KMS-11 (cell line): ENCODE data around the gene KIF17.

ENCODE experiments used
- H2AFZ ChIP-seq: fragments of 200-600 bp; sonication (generic); 2 replicates; pipeline ENCODE4 v1.6.1; 2016; ENCODE audit warnings: antibody characterized with exemption, mixed run types, low read depth
- H3K27ac ChIP-seq: fragments of 200-600 bp; sonication (generic); 2 replicates; pipeline ENCODE4 v1.6.1; 2016; ENCODE audit warnings: mild to moderate bottlenecking, mixed run types
- H3K27me3 ChIP-seq: fragments of 200-600 bp; sonication (generic); 2 replicates; pipeline ENCODE4 v1.6.1; 2017; ENCODE audit warnings: mild to moderate bottlenecking, low read depth, mixed run types, moderate library complexity; ENCODE audit not compliant: insufficient read depth
- H3K36me3 ChIP-seq: fragments of 200-600 bp; sonication (generic); 2 replicates; pipeline ENCODE4 v1.6.1; 2017; ENCODE audit warnings: mild to moderate bottlenecking, mixed run types; ENCODE audit not compliant: insufficient read depth
- H3K4me1 ChIP-seq: fragments of 200-600 bp; sonication (generic); 2 replicates; pipeline ENCODE4 v1.6.1; 2016; ENCODE audit warnings: mild to moderate bottlenecking, low read depth, mixed run types; ENCODE audit not compliant: poor library complexity, severe bottlenecking
- H3K4me2 ChIP-seq: fragments of 200-600 bp; sonication (generic); 2 replicates; pipeline ENCODE4 v1.7.0; 2016; ENCODE audit warnings: mild to moderate bottlenecking, mixed run types
- H3K4me3 ChIP-seq: fragments of 200-600 bp; sonication (generic); IDR thresholded peaks from 2 replicates; pipeline ENCODE4 v1.6.1; 2017; ENCODE audit warnings: low read depth, low read length, mixed read lengths; ENCODE audit not compliant: insufficient read depth
- H3K79me2 ChIP-seq: fragments of 200-600 bp; sonication (generic); 2 replicates; pipeline ENCODE4 v1.6.1; 2016; ENCODE audit warnings: low read depth, mixed run types; ENCODE audit not compliant: insufficient read depth
- H3K9ac ChIP-seq: fragments of 200-600 bp; sonication (generic); 2 replicates; pipeline ENCODE4 v1.6.1; 2016; ENCODE audit warnings: mild to moderate bottlenecking, mixed run types
- H4K20me1 ChIP-seq: fragments of 200-600 bp; sonication (generic); 2 replicates; pipeline ENCODE4 v1.6.1; 2016; ENCODE audit warnings: mild to moderate bottlenecking, mixed run types; ENCODE audit not compliant: insufficient read depth
- TF ChIP-seq, protein P1 (sequence below): fragments of 200-600 bp; sonication (generic); conservative IDR thresholded peaks from 2 replicates; pipeline ENCODE4 v1.6.1; 2017; ENCODE audit warnings: low read depth, mild to moderate bottlenecking, antibody characterized with exemption, low read length, moderate library complexity, mixed read lengths

Gene KIF17

DNA sequence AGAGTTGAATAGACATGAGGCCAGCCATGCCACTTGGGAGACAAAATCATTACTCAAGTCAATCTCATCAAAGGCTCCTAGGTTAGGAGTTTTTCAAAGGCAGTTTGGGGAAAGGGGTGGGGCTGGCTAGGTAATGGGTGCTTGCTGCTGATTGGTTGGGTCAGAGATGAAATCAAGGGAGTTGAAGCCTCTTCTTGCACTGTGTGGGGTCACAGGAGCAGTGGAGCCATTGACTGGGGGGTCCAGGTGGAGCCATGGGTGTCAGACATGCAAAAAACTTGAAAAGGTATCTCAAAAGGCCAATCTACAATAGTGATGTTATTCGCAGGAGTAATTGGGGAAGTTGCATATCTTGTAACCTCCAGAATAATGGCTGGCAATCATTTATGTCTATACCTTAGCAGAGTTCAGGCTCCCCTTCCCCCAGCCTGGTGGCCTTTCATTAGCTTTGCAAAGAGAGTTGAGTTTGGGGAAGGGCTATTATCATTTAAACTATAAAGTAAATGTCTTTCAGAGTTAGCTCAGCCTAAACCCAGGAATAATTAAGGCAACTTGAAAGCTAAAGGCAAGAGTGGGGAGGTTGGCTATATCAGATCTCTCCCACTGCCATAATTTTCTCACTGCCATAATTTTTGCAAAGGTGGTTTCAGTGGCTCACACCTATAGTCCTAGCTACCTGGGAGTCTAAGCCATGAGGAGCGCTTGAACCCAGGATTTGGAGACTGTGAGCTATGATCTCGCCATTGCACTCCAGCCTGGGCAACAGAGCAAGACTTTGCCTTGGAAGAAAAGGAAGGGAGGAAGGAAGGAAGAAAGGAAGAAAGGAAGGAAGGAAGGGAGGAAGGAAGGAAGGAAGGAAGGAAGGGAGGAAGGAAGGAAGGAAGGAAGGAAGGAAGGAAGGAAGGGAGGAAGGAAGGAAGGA is 92.4 kb downstream of the KIF17 start:
- H3K9ac ChIP-seq: no peak overlapping the region
- no peaks in the 10 kb centered on the region for H3K4me1 ChIP-seq
- TF ChIP-seq, protein P1, sequence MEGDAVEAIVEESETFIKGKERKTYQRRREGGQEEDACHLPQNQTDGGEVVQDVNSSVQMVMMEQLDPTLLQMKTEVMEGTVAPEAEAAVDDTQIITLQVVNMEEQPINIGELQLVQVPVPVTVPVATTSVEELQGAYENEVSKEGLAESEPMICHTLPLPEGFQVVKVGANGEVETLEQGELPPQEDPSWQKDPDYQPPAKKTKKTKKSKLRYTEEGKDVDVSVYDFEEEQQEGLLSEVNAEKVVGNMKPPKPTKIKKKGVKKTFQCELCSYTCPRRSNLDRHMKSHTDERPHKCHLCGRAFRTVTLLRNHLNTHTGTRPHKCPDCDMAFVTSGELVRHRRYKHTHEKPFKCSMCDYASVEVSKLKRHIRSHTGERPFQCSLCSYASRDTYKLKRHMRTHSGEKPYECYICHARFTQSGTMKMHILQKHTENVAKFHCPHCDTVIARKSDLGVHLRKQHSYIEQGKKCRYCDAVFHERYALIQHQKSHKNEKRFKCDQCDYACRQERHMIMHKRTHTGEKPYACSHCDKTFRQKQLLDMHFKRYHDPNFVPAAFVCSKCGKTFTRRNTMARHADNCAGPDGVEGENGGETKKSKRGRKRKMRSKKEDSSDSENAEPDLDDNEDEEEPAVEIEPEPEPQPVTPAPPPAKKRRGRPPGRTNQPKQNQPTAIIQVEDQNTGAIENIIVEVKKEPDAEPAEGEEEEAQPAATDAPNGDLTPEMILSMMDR: no peak
- no peak overlapping the region for H3K27ac ChIP-seq
- H3K27me3 ChIP-seq: peaks cover 14% of the 10 kb centered on the region; the same call in 1 of the 2 replicates
- H4K20me1 ChIP-seq: no peaks in the 10 kb centered on the region
- H3K4me2 ChIP-seq: no peak overlapping the region
- H3K4me3 ChIP-seq: no peak overlapping the region
- no peaks in the 10 kb centered on the region for H3K79me2 ChIP-seq
- no peak overlapping the region for H2AFZ ChIP-seq
- H3K36me3 ChIP-seq: no peaks in the 10 kb centered on the region

DNA sequence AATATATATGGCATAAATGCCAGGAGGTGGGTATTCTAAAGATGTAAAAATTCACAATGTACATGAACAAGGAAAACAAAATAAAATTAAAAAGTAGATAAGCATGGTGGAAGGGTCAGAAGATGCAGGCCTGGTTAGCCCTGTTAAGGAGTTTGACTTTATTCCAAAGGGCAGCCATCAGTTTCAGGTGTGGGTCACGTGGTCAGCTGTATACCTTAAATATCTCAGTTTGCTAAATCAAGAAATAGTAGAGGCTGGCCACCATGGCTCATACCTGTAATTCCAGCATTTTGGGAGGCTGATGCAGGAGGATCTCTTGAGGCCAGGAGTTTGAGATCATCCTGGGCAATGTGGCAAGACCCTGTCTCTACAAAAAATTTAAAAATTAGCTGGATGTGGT is 93.1 kb downstream of the KIF17 start:
- TF ChIP-seq, protein P1: no peak
- H3K79me2 ChIP-seq: no peaks in the 10 kb centered on the region
- H3K4me1 ChIP-seq: no peaks in the 10 kb centered on the region
- H3K4me3 ChIP-seq: no peak overlapping the region
- no peak overlapping the region for H3K4me2 ChIP-seq
- no peak overlapping the region for H3K9ac ChIP-seq
- H3K27ac ChIP-seq: no peak overlapping the region
- no peak overlapping the region for H2AFZ ChIP-seq
- H4K20me1 ChIP-seq: no peaks in the 10 kb centered on the region
- no peaks in the 10 kb centered on the region for H3K36me3 ChIP-seq
- peaks cover 14% of the 10 kb centered on the region; the same call in 1 of the 2 replicates for H3K27me3 ChIP-seq

DNA sequence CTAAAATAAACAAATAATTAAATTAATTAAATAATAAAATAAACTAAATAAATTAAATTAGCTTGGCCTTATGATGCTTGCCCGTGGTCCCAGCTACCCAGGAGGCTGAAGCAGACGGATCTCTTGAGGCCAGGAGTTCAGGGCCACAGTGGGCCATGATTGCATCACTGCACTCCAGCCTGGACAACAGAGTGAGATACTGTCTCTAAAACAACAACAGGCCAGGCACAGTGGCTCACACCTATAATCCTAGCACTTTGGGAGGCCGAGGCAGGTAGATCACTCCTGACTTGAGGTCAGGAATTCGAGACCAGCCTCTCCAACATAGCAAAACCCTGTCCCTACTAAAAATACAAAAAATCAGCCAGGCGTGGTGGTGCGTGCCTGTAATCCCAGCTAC is 96.8 kb downstream of the KIF17 start:
- H3K27ac ChIP-seq: no peak overlapping the region
- no peaks in the 10 kb centered on the region for H4K20me1 ChIP-seq
- TF ChIP-seq, protein P1: no peak
- H2AFZ ChIP-seq: no peak overlapping the region
- H3K4me3 ChIP-seq: no peak overlapping the region
- no peak overlapping the region for H3K9ac ChIP-seq
- H3K27me3 ChIP-seq: peaks cover 19% of the 10 kb centered on the region; the same call in 1 of the 2 replicates
- H3K4me1 ChIP-seq: no peaks in the 10 kb centered on the region
- no peaks in the 10 kb centered on the region for H3K79me2 ChIP-seq
- H3K36me3 ChIP-seq: no peaks in the 10 kb centered on the region
- no peak overlapping the region for H3K4me2 ChIP-seq

DNA sequence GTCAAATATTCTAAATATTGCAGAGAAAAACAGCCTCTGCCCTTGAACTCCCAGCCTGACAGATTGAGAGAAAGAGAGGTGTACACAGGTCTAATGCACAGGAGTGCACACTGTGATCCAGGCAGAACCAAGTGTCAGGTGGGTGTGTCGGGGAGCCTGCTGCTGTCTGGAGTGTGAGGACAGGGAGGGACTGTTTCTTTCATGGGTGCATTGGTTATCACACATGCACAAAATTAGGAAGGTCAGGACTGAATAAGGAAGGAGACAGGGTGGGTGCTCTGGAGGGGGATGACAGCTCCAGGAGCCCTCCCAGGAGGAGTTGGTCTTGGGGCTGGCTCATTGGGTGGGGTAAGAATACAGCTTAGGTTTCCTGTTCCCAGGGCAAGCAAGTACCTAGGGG is 97.8 kb downstream of the KIF17 start:
- no peak overlapping the region for H3K27ac ChIP-seq
- peaks cover 17% of the 10 kb centered on the region; the same call in 1 of the 2 replicates for H3K27me3 ChIP-seq
- no peak overlapping the region for H3K9ac ChIP-seq
- no peaks in the 10 kb centered on the region for H4K20me1 ChIP-seq
- H2AFZ ChIP-seq: no peak overlapping the region
- H3K4me3 ChIP-seq: no peak overlapping the region
- H3K4me1 ChIP-seq: no peaks in the 10 kb centered on the region
- no peak overlapping the region for H3K4me2 ChIP-seq
- TF ChIP-seq, protein P1: no peak
- H3K36me3 ChIP-seq: no peaks in the 10 kb centered on the region
- no peaks in the 10 kb centered on the region for H3K79me2 ChIP-seq
